Glutamatergic neuron (in vitro differentiated cells): Measurements from ENCODE around the gene LMBR1L. TPM values are rescaled to one million over a fixed set of nuclear protein-coding genes. Genes with fewer than 3 reads are reported as not detected.

ENCODE experiments used
- DNase-seq: peaks from one replicate; pipeline ENCODE4 v3.0.0; 2022
- H3K27ac Mint-ChIP-seq: one replicate; pipeline ENCODE4 v1.8.0; 2020; ENCODE audit warnings: mild to moderate bottlenecking, mixed read lengths, inconsistent platforms; ENCODE audit not compliant: unreplicated experiment
- H3K27me3 Mint-ChIP-seq: one replicate; pipeline ENCODE4 v1.8.0; 2020; ENCODE audit warnings: mild to moderate bottlenecking, moderate library complexity, mixed read lengths, inconsistent platforms; ENCODE audit not compliant: unreplicated experiment
- H3K36me3 Mint-ChIP-seq: one replicate; pipeline ENCODE4 v1.8.0; 2020; ENCODE audit warnings: mild to moderate bottlenecking, mixed read lengths, inconsistent platforms; ENCODE audit not compliant: unreplicated experiment
- H3K4me1 Mint-ChIP-seq: one replicate; pipeline ENCODE4 v1.8.0; 2020; ENCODE audit warnings: mild to moderate bottlenecking, low read depth, mixed read lengths, inconsistent platforms; ENCODE audit not compliant: unreplicated experiment
- H3K4me3 Mint-ChIP-seq: one replicate; pipeline ENCODE4 v1.8.0; 2020; ENCODE audit warnings: mild to moderate bottlenecking, mixed read lengths, inconsistent platforms; ENCODE audit not compliant: unreplicated experiment
- H3K9me3 Mint-ChIP-seq: one replicate; pipeline ENCODE4 v1.8.0; 2020; ENCODE audit warnings: mild to moderate bottlenecking, moderate library complexity, mixed read lengths, inconsistent platforms; ENCODE audit not compliant: unreplicated experiment
- CTCF ChIP-seq: fragments of 200-600 bp; sonication (generic); IDR thresholded peaks from one replicate; pipeline ENCODE4 v1.5.0; 2021; ENCODE audit not compliant: partially characterized antibody, unreplicated experiment
- total RNA-seq: library from RNA; stranded (reverse); fragmentation: NEBNext Ultra II Directional; extraction: Animal tissue kit (Norgen Biotek cat#: 25700); gene quantifications from one replicate; pipeline ENCODE4 v1.2.1, GENCODE V29; 2021; ENCODE audit not compliant: unreplicated experiment

Gene LMBR1L
- total RNA-seq, 1 donor from 2014 or later: 371 TPM

- peaks cover 4% of the 10 kb centered on the region for H3K36me3 Mint-ChIP-seq
- peaks cover 14% of the 10 kb centered on the region for H3K4me1 Mint-ChIP-seq
- H3K9me3 Mint-ChIP-seq: peaks cover 13% of the 10 kb centered on the region
- peaks cover 2% of the 10 kb centered on the region for H3K27me3 Mint-ChIP-seq
- no peak overlapping the region for H3K4me3 Mint-ChIP-seq
- no peak for DNase-seq
- TF ChIP-seq CTCF: no peak
- no peak overlapping the region for H3K27ac Mint-ChIP-seq
Measured at GRCh38 chr12:49133014-49133413, 22.4 kb upstream of the LMBR1L start.

DNA sequence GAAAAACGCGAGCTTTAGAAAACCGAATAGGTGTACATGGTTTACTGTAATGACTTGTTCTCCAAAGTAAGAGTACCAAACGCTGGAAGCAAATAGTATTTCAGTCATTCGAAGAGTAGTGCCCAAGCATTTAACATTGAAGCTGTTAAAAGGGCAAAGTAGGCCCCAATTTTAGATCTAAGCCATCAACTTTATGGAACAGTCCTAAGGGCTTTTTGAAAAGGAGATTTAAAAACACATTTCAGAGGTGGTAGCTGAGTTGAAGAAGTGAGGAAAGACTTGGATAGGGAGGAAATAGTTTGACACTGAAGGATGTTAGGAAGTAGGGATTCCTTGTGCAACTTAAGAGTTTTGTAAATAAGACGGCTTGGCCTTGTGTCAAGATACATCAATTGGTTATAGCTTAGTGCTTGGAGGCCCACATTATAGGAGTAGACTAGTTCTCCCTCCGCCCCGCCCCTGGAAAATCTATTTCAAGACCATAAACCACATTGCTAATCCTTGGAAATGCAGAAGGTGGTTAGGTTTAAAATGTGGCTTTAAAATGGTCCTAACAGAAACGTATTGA is 21.3 kb upstream of the LMBR1L start:
- H3K27me3 Mint-ChIP-seq: peaks cover 7% of the 10 kb centered on the region
- no peak for TF ChIP-seq CTCF
- H3K36me3 Mint-ChIP-seq: peaks cover 7% of the 10 kb centered on the region
- H3K4me3 Mint-ChIP-seq: peak overlapping the region; percentile 86
- DNase-seq: no peak
- H3K4me1 Mint-ChIP-seq: peaks cover 15% of the 10 kb centered on the region
- H3K27ac Mint-ChIP-seq: no peak overlapping the region
- H3K9me3 Mint-ChIP-seq: peaks cover 16% of the 10 kb centered on the region

DNA sequence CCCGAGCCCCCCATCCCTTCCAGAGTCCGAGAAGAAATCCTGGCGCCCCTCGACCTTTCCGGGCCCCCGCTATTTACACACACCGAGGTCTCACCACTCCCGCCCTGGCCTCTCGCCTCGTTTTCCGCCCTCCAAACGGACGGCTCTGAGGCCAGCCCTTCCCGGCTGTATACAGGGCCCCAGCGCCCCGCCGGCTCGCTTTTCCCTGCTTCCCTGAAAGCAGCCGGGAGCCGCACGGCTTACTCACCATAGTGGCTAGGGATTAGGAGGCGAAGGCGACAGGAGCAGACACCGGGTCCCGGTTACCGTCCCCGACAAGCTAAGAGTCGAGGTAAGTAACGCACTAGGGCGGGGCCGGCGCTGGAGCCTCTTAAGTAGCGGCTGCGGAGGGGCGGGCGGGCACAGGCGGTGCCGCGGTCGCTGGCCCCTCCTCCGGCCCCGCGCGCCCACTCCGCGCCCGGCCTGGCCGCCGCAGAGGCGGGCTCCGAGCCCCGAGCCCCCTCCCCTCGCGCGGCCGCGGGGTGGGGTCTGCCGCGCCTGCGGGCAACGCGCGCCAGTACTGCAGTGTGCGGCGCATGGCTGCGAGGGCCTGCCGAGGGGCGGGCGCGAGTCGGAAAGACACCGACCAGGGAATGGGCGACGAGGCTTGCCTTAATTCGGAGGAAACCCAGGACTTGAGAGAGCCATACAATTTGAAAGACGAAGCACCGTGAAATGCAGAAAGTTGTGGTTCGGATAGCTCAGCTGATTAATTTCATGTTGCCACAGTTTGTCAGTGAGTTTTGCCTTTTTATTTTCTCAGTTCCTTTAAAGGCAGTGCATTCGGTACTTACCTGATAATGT is 20.6 kb upstream of the LMBR1L start, which contains the start of gene TUBA1B:
Gene TUBA1B (minus strand): TSS at position 345 of the 843 bp plus-strand sequence. CDS start 95 bp downstream, at position 250.
- DNase-seq: peak; percentile 90
- peak within 1 kb of the TSS; percentile 90 for H3K27ac Mint-ChIP-seq
- peaks cover 15% of the 10 kb centered on the region for H3K4me1 Mint-ChIP-seq
- H3K36me3 Mint-ChIP-seq: peaks cover 10% of the 10 kb centered on the region
- peaks cover 8% of the 10 kb centered on the region for H3K27me3 Mint-ChIP-seq
- TF ChIP-seq CTCF: no peak
- peaks cover 17% of the 10 kb centered on the region for H3K9me3 Mint-ChIP-seq
- H3K4me3 Mint-ChIP-seq: peak within 1 kb of the TSS; percentile 95

GRCh38 chr12:49130151-49131050 is 19.8 kb upstream of the LMBR1L start:
- Mint-ChIP-seq H3K36me3 (peaks cover 10% of the 10 kb centered on the region), H3K27ac (peak overlapping the region; percentile 90), H3K4me3 (peak overlapping the region; percentile 95), H3K27me3 (peaks cover 8% of the 10 kb centered on the region), H3K4me1 (peaks cover 15% of the 10 kb centered on the region), H3K9me3 (peaks cover 17% of the 10 kb centered on the region)
- DNase-seq: peak; percentile 95
- TF ChIP-seq CTCF: peak; percentile 89
